ENCODE data around the gene KCNJ6.
"Not testable (repeated sequence)": the region's sequence is repeated elsewhere in the genome, so short reads cannot be mapped to it uniquely, and the experiment has no call there.

Gene KCNJ6

GRCh38 chr21:37670883-37671282 lies 245.4 kb downstream of the KCNJ6 start:
- no peak for DNase-seq

- DNase-seq, result no peak
These were observed 247.0 kb downstream of the KCNJ6 start for GRCh38 chr21:37669249-37669648.

- no peak for DNase-seq
These were observed 247.6 kb downstream of the KCNJ6 start for GRCh38 chr21:37668462-37669239.

- DNase-seq, result no peak
These were observed 248.9 kb downstream of the KCNJ6 start for GRCh38 chr21:37667380-37667779.

GRCh38 chr21:37665230-37666024 lies 250.8 kb downstream of the KCNJ6 start:
- DNase-seq, result no peak

GRCh38 chr21:37662227-37662626 lies 254.0 kb downstream of the KCNJ6 start:
- DNase-seq, result not testable (repeated sequence)

- DNase-seq, result no peak
These were observed 255.5 kb downstream of the KCNJ6 start for GRCh38 chr21:37660709-37661108.

GRCh38 chr21:37659874-37660273 lies 256.4 kb downstream of the KCNJ6 start:
- no peak for DNase-seq

- DNase-seq, result no peak
These were observed 257.3 kb downstream of the KCNJ6 start for GRCh38 chr21:37658817-37659458.

GRCh38 chr21:37658121-37658816 lies 258.0 kb downstream of the KCNJ6 start:
- DNase-seq, result no peak

GRCh38 chr21:37656899-37657298 lies 259.4 kb downstream of the KCNJ6 start:
- no peak for DNase-seq

- no peak for DNase-seq
These were observed 260.5 kb downstream of the KCNJ6 start for GRCh38 chr21:37655611-37656300.

GRCh38 chr21:37654596-37654995 lies 261.7 kb downstream of the KCNJ6 start:
- no peak for DNase-seq

GRCh38 chr21:37653201-37653600 lies 263.1 kb downstream of the KCNJ6 start:
- DNase-seq, result no peak

- DNase-seq, result no peak
These were observed 268.5 kb downstream of the KCNJ6 start for GRCh38 chr21:37647781-37648180.

- not testable (repeated sequence) for DNase-seq
These were observed 269.5 kb downstream of the KCNJ6 start for GRCh38 chr21:37646761-37647160.

- no peak for DNase-seq
These were observed 270.4 kb downstream of the KCNJ6 start for GRCh38 chr21:37645848-37646247.

- no peak for DNase-seq
These were observed 271.6 kb downstream of the KCNJ6 start for GRCh38 chr21:37644636-37645035.

- not testable (repeated sequence) for DNase-seq
These were observed 272.4 kb downstream of the KCNJ6 start for GRCh38 chr21:37643862-37644261.

- peak; percentile 32 for DNase-seq
These were observed 273.8 kb downstream of the KCNJ6 start for GRCh38 chr21:37642493-37642892.

GRCh38 chr21:37639756-37640155 lies 276.5 kb downstream of the KCNJ6 start:
- DNase-seq, result no peak

- DNase-seq, result no peak
These were observed 280.0 kb downstream of the KCNJ6 start for GRCh38 chr21:37636152-37636860.
